Measurements from ENCODE around the gene KCNK3.

The KCNK3 gene

DNA sequence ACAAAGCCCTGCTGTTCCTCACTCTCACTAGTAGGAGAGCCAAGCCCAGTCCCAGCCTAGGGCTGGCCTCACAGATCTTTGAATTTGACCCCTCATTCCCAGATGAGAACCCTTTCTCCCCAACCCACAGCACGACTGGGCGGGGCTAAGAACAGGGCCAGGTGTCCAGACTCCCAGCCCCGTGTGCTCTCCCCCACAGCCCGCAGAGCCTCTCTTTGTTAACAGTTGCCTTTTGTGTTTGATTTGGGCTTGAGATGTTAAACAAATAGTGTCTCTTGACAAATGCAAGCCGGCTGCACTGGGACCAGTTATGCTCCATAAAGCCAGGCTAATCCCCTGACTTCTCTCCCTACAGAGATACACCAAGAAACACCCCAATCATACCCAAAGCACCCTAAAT lies 4.7 kb upstream of the KCNK3 start:
- in situ Hi-C loops (cut with MboI; ENCODE audit: low sequenced_read_pairs), result no loop called here

DNA sequence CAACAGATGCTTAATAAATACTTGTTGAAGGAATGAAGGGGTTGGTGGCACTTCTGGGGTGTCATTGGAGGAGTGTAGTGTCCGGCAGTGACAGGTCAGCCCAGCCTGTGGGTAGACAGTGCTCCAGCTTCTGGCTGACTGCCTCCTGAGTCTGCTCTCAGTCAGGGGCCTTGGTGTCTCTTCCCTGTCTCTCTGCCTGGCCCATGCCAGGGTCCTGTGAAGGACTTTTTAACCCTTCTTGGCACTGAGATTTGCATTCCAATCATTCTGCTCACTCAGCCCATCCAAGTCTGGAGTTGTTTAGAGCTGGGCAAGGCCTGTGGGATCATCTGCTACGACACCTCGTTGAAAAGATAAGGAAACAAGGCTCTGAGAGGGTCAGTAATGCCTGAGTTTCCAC lies 1.4 kb upstream of the KCNK3 start:
- in situ Hi-C loops (cut with MboI; ENCODE audit: low sequenced_read_pairs), result no loop called here

GRCh38 chr2:26691881-26692278 lies 642 bp upstream of the KCNK3 start:
- in situ Hi-C loops (cut with MboI; ENCODE audit: low sequenced_read_pairs), result no loop called here

DNA sequence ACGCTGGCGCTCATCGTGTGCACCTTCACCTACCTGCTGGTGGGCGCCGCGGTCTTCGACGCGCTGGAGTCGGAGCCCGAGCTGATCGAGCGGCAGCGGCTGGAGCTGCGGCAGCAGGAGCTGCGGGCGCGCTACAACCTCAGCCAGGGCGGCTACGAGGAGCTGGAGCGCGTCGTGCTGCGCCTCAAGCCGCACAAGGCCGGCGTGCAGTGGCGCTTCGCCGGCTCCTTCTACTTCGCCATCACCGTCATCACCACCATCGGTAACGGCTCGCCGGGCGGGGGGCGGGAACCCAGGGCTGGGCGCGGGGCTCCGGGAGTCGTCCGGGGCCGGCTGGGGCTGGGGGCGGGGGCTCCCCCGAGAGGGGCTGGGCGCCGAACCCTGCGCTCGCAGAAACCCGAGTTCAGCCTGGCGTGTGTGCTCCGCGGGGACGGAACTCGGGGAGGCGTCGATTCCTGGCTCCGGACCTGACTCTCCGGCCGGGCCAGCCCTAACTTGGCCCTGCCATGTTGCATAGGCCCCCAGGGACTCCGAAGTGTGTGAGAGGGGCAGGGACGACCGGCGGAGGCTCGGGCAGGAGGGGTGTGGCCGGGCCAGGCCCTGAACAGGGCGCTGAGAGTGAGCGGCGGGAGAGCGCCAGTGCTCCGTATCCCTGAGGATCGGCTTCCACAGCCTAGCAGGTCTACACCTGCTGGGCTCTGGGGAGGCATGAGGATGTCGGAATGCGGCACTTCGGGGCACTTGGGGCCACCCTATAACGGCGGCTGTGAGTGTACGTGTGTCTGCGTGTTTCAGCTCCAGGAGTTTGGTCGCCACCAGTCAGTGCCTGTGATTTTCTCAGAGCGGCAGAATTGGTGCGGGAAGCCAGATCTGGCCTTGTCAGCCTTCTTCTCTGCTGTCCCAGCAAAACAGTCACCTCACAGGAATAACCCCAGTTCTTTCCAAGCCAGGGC lies 651 bp downstream of the KCNK3 start:
- in situ Hi-C loops (cut with MboI; ENCODE audit: low sequenced_read_pairs), result no loop called here

DNA sequence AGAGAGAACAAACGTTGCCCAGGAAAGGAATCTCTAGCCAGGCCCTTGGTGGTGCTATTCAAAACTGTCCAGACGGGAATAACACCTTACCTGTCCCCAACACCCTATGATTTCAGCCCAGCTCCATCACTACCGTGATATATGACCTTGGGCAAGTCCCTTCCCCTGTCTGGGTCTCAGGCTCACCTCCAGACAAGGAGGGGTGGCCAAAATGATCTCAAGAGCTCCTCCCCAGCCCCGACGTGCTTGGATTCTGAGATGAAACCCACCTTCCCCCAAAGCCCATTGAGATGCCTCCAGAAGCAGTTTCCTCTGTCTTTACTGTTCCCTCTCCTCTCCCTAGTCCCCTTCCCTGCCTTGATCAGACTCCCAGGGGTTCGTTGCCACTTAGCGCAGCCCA lies 1.5 kb downstream of the KCNK3 start:
- in situ Hi-C loops (cut with MboI; ENCODE audit: low sequenced_read_pairs), result no loop called here

DNA sequence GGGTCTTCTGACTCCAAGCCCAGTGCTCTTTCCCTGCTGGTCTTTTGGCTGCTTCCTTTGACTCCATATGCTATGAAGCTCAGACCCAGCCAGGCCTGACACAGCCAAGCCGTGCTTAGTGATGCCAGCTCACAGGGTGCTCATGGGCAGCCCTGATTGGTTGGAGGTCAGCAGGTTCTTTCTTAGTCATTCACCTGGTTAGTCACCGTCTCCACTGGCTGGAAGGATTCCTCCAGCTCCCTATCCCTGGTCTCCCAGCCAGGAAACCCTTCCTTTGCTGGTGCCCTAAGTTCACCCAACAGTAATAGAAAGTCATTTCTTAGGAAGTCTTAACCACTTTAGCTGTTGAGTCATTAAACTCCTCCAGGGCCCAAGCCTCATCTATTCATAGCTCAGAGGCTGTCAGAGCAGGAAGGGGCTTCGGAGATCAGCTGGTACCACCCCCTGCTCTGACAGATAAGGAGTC lies 3.9 kb downstream of the KCNK3 start:
- in situ Hi-C loops (cut with MboI; ENCODE audit: low sequenced_read_pairs), result no loop called here

- in situ Hi-C loops (cut with MboI; ENCODE audit: low sequenced_read_pairs), result no loop called here
Observed at GRCh38 chr2:26697425-26697824, 4.9 kb downstream of the KCNK3 start.

GRCh38 chr2:26699295-26699694 lies 6.8 kb downstream of the KCNK3 start:
- in situ Hi-C loops (cut with MboI; ENCODE audit: low sequenced_read_pairs), result no loop called here

GRCh38 chr2:26700078-26700477 lies 7.6 kb downstream of the KCNK3 start:
- in situ Hi-C loops (cut with MboI; ENCODE audit: low sequenced_read_pairs), result no loop called here

DNA sequence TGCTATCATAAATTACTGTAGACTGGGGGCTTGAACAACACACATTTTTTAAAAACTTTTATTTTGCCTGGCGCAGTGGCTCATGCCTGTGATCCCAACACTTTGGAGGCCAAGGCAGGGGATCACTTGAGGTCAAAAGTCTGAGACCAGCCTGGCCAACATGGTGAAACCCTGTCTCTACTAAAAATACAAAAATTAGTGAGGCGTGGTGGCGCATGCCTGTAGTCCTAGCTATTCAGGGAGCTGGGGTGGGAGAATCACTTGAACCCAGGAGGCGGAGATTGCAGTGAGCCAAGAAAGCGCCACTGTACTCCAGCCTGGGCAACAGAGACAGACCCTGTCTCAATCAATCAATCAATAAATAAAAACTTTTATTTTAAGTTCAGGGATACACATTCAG lies 9.1 kb downstream of the KCNK3 start:
- in situ Hi-C loops (cut with MboI; ENCODE audit: low sequenced_read_pairs), result no loop called here

- in situ Hi-C loops (cut with MboI; ENCODE audit: low sequenced_read_pairs), result no loop called here
Observed at GRCh38 chr2:26702025-26702424, 9.5 kb downstream of the KCNK3 start.

DNA sequence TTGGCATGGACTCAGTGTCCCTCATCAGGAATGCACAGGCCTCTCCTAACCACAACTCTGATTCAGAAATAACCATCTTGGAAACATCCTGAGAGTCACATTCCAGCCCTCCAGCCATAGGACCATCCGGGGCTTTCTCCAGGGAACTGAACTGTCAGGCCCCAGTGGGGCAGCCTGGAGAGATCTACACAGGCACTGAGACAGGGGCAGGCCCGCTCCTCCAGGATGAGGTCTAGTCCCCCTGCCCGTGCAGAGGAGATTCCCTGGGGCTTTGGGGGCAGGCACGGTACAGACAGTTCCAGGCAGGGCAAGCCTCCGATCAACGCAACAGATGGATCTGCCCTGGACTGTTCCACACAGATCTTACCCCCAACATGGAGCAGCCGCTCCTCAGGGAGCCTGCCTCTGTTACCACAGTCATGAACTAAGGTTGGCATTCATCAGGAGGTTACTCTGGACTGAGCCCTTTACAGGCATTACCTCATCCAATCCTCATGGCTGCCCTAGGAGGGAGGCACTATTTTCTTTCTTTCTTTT lies 12.0 kb downstream of the KCNK3 start:
- in situ Hi-C loops (cut with MboI; ENCODE audit: low sequenced_read_pairs), result no loop called here

- in situ Hi-C loops (cut with MboI; ENCODE audit: low sequenced_read_pairs), result no loop called here
Observed at GRCh38 chr2:26705126-26705525, 12.6 kb downstream of the KCNK3 start.

GRCh38 chr2:26706093-26706492 lies 13.6 kb downstream of the KCNK3 start:
- in situ Hi-C loops (cut with MboI; ENCODE audit: low sequenced_read_pairs), result no loop called here

GRCh38 chr2:26706616-26707473 lies 14.3 kb downstream of the KCNK3 start:
- in situ Hi-C loops (cut with MboI; ENCODE audit: low sequenced_read_pairs), result no loop called here

DNA sequence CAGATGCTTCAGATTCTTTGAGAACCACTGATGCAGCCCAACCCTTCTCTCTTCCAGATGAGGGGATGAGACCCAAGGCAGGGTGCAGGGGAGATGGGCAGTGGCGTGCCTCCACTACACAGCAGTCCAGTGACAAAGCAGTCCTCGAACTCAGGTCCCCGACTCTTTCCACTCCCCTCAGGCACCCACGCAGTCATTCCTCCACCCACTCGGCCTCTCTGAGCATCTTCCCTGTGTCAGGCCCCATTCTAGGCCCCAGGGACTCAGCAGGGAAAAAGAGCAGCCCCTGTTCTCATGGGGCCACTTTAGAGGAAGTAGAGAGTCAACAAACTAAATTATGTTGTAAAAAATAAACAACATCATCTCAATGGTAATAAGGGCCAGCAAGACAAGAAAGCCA lies 15.2 kb downstream of the KCNK3 start:
- in situ Hi-C loops (cut with MboI; ENCODE audit: low sequenced_read_pairs), result no loop called here

DNA sequence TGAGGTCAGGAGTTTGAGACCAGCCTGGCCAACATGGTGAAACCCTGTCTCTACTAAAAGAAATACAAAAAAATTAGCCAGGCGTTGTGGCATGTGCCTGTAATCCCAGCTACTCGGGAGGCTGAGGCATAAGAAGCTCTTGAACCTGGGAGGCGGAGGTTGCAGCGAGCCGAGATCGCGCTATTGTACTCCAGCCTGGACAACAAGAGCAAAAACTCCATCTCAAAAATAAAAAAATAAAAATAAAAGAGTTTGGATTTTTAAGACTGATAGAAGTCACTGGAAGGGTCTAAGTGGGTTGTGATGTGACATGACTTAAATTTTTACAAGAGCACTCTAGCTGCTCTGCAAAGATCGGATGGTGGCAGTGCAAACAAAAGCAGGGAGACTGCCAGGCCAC lies 15.9 kb downstream of the KCNK3 start:
- in situ Hi-C loops (cut with MboI; ENCODE audit: low sequenced_read_pairs), result no loop called here

DNA sequence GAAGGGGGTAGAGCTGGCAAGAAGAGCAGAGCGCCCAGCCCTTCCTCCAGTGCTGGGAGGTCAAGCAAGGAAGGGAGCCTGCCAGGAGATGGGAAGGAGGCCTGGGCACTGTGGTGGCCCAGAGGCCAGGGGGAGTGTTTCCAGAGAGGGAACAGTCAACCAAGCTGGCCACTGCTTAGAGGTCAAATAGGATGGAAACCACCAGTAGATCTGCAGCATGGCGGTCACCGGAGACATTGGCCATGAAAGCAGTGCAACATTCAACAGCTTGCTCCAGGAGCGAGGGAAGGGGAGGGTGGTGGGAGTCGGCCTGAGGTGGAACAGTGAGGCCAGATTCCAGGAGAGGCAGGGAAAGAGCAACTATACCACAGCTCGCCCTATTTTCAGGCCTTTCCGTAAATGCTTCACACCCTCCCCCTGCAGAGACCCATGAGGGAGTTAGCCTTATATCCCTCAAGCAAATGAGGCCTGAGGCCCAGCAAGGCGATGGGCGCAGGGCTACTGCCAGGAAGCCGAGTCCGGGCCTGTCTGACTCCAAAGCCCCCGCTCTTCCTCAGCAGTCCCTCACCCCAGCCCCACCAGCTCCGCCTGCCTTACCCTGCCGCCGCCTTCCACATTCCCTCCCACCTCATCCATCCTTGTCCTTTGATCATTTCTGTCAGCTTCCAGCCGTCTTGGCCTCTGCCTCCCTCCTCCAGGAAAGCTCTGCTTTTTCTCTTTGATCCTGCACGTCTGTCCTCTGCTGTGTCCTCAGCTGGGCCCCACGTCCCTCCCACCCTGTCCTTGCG lies 17.0 kb downstream of the KCNK3 start:
- in situ Hi-C loops (cut with MboI; ENCODE audit: low sequenced_read_pairs), result no loop called here

DNA sequence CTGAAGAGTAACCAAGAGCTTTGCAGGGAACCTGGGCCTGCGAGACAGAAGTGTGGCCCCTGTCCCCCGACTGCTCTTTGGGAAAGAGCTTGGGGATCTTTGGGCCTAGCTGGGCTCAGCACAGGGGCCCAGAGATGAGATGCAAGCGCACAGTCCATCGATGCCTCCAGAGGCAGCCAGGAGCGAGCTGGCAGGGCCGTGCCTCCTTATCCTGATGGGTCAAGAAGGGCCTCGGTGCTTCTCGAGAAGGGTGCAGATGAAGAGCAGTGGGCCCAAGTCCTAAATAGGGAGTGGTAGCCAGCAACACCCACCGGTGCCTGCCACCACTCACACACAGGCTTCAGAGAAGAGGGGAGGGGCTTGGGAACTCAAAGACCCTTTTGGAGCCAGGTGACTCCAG lies 17.6 kb downstream of the KCNK3 start:
- in situ Hi-C loops (cut with MboI; ENCODE audit: low sequenced_read_pairs), result no loop called here

- in situ Hi-C loops (cut with MboI; ENCODE audit: low sequenced_read_pairs), result no loop called here
Observed at GRCh38 chr2:26710743-26711456, 18.4 kb downstream of the KCNK3 start.
